Keratinocyte (primary cell): ENCODE measurements around the gene MMP28. TPM values are rescaled to one million over a fixed set of nuclear protein-coding genes. Genes with fewer than 3 reads are reported as not detected.

Source experiments
- DNase-seq: peaks from one replicate; pipeline ENCODE4 v3.0.0-alpha.2; 2011; ENCODE audit warnings: low read depth, missing footprints, low spot score
- FAIRE-seq: peaks from 2 replicates; lab custom pipeline; 2011; peaks lifted over from hg19 to GRCh38; lab: Jason Lieb, UNC
- H2AFZ ChIP-seq: 2 replicates; pipeline ENCODE4 v1.6.0; 2012; ENCODE audit warnings: low read length, control low read depth, inconsistent platforms; ENCODE audit not compliant: control insufficient read depth
- H3K27ac ChIP-seq: 2 replicates; pipeline ENCODE4 v1.5.1; 2011; ENCODE audit warnings: low read length; ENCODE audit not compliant: control insufficient read depth, insufficient read depth
- H3K27me3 ChIP-seq: 3 replicates; pipeline ENCODE4 v1.6.0; 2011; ENCODE audit warnings: low read length; ENCODE audit not compliant: control insufficient read depth, insufficient read depth; ENCODE audit errors: extremely low read depth
- H3K36me3 ChIP-seq, 2 experiments: 2 replicates in 1 of 2; 3 replicates in 1 of 2; pipeline ENCODE4 v1.5.1; 2011; ENCODE audit warnings: low read length in 2 of 2, mild to moderate bottlenecking in 1 of 2; ENCODE audit not compliant: control insufficient read depth in 2 of 2, insufficient read depth in 2 of 2; ENCODE audit errors: extremely low read depth in 1 of 2
- H3K4me1 ChIP-seq: 3 replicates; pipeline ENCODE4 v1.5.1; 2011; ENCODE audit warnings: low read length; ENCODE audit not compliant: control insufficient read depth, insufficient read depth; ENCODE audit errors: extremely low read depth
- H3K4me2 ChIP-seq: 3 replicates; pipeline ENCODE4 v1.6.0; 2011; ENCODE audit warnings: low read depth, low read length; ENCODE audit not compliant: control insufficient read depth, insufficient read depth; ENCODE audit errors: extremely low read depth
- H3K4me3 ChIP-seq, 3 experiments: fragments of 200-600 bp in 1 of 3; sonication (generic) in 1 of 3; 2 replicates in 2 of 3; 3 replicates in 1 of 3; pipeline ENCODE4 v1.5.1; 2011 to 2016; ENCODE audit warnings: low read length in 3 of 3, mild to moderate bottlenecking in 3 of 3, control low read depth in 2 of 3, inconsistent platforms in 1 of 3, low read depth in 1 of 3, mixed read lengths in 1 of 3, mixed run types in 1 of 3, moderate library complexity in 1 of 3; ENCODE audit not compliant: control insufficient read depth in 2 of 3, insufficient read depth in 2 of 3; ENCODE audit errors: extremely low read depth in 1 of 3
- H3K79me2 ChIP-seq: 2 replicates; pipeline ENCODE4 v1.6.0; 2012; ENCODE audit warnings: low read length; ENCODE audit not compliant: control insufficient read depth, insufficient read depth
- H3K9ac ChIP-seq: 3 replicates; pipeline ENCODE4 v1.6.0; 2011; ENCODE audit warnings: low read length; ENCODE audit not compliant: control insufficient read depth, insufficient read depth; ENCODE audit errors: extremely low read depth
- H3K9me1 ChIP-seq: 3 replicates; pipeline ENCODE4 v1.6.0; 2011; ENCODE audit warnings: low read length; ENCODE audit not compliant: control insufficient read depth, insufficient read depth; ENCODE audit errors: extremely low read depth
- H3K9me3 ChIP-seq: 2 replicates; pipeline ENCODE4 v1.5.1; 2012; ENCODE audit warnings: low read depth, low read length; ENCODE audit not compliant: control insufficient read depth
- H4K20me1 ChIP-seq: 3 replicates; pipeline ENCODE4 v1.6.0; 2011; ENCODE audit warnings: low read length; ENCODE audit not compliant: control insufficient read depth, insufficient read depth; ENCODE audit errors: extremely low read depth
- CTCF ChIP-seq, 3 experiments: IDR thresholded peaks in 1 of 3; conservative IDR thresholded peaks in 1 of 3; optimal IDR thresholded peaks in 1 of 3; 2 replicates in 2 of 3; 3 replicates in 1 of 3; pipeline versions ENCODE3 to v1.5.1; 2011; ENCODE audit warnings: low read length in 3 of 3, mild to moderate bottlenecking in 3 of 3, moderate library complexity in 2 of 3, control low read depth in 1 of 3, inconsistent platforms in 1 of 3; ENCODE audit not compliant: insufficient read depth in 2 of 3; ENCODE audit errors: extremely low read depth in 1 of 3
- EZH2 ChIP-seq: IDR thresholded peaks from one replicate; pipeline ENCODE4 v1.6.1; 2012; ENCODE audit warnings: inconsistent platforms, mild to moderate bottlenecking, low read length, moderate library complexity
- dilution Hi-C: fragments of 300-500 bp; cut with MboI; formaldehyde crosslinking; loops from one replicate; pipeline ENCODE4 v1.7.0; 2020; ENCODE audit warnings: low sequenced_read_pairs; ENCODE audit not compliant: extremely low pct_ligation_motif_present
- polyA plus RNA-seq, 5 experiments: library from polyadenylated mRNA; depleted of rRNA in 3 of 5; stranded (reverse) in 3 of 5; stranded (forward) in 1 of 5; unstranded in 1 of 5; fragments of >200 nt; gene quantifications; 1 replicate in 1 of 5; 2 replicates in 3 of 5; 3 replicates in 1 of 5; pipeline versions ENCODE4 v1.2.1 to v1.2.3, GENCODE V29; 2011 to 2012; ENCODE audit warnings: missing spikeins in 2 of 5, low read depth in 1 of 5, low replicate concordance in 1 of 5

The MMP28 gene
- polyA plus RNA-seq, 1 donor (not counting 4 experiments of a cell fraction or from before 2014, with no cell fraction given), result 21.3 TPM

DNA sequence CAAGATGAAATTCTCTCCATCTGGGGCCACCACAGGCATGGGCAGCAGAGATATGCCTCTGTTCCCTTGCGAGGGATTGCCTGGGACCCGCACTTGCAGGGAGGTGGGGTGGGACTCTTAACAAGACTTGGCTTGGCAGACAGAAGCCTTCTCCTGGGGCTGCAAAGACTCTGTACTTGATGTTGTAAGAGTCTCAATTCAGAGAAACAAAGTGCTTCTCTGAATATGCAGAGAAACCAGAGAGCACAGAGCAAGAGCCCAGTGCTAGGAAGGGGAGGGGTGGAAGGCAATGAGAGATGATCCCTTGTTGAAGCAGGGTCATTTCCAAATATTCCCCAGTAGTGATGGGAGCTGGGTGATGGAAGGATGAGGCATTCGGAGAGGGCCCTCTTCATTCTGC, 2.2 kb downstream of the MMP28 start:
- Histone ChIP-seq H2AFZ (no peak overlapping the region), H3K27me3 (no peaks in the 10 kb centered on the region), H3K27ac (no peak overlapping the region), H3K9ac (peak overlapping the region; percentile 26), H3K36me3 (no peaks in the 10 kb centered on the region), H4K20me1 (no peaks in the 10 kb centered on the region), H3K79me2 (no peaks in the 10 kb centered on the region), H3K4me2 (peak overlapping the region; percentile 83), H3K4me1 (peaks cover 44% of the 10 kb centered on the region), H3K9me1 (no peaks in the 10 kb centered on the region), H3K4me3 (peak overlapping the region in 2 of 3 experiments; percentile 66 to 79), H3K9me3 (no peaks in the 10 kb centered on the region)
- TF ChIP-seq EZH2 (no peak), CTCF (optimal IDR thresholded peaks at IDR 0.05 in 1 of 3, IDR thresholded peaks at IDR 0.05 in 1 of 3, conservative IDR thresholded peaks at IDR 0.05 in 1 of 3; ENCODE audit: extremely low read depth in 1 of 3, insufficient read depth in 2 of 3, low read length in 3 of 3) (no peak)
- dilution Hi-C loops, result no loop called here
- no peak for FAIRE-seq
- DNase-seq, result no peak

DNA sequence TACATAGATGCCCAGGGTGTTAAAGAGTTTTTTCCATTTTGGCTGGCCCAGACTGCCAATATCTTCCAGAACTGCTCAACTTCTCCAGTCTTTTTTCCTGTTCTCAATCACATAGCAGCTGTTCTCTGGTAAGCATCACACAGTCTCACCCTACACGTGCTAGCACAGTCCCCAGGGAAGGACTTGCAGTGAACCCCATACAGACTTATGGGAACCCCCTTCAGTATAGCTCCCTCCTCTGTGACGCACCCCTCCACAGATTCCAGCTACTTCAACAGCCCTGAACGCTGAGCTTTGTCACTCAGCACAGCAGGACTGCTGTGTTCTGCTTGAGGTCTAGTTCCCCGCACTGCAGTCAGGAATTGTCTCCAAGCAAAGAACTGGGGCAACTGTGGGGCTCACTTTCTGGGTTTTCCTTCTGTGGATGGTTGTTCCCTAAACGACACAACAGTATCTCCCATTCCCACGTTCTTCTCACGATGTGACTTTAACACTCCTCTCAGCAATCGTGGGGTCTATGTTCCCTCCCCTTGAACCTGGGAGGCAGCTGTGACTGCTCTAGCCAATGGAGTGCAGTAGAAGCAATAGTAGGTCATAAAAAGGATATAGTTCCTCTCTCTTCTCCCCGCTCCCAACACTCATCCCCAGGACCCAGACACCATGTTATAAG, 3.6 kb downstream of the MMP28 start:
- Histone ChIP-seq H4K20me1 (no peaks in the 10 kb centered on the region), H3K27ac (peak overlapping the region; percentile 54), H2AFZ (no peak overlapping the region), H3K9ac (peak overlapping the region; percentile 11), H3K4me2 (peak overlapping the region; percentile 83), H3K9me1 (no peaks in the 10 kb centered on the region), H3K36me3 (no peaks in the 10 kb centered on the region), H3K4me1 (peaks cover 59% of the 10 kb centered on the region), H3K27me3 (no peaks in the 10 kb centered on the region), H3K4me3 (peak overlapping the region in 1 of 3 experiments; percentile 3), H3K9me3 (no peaks in the 10 kb centered on the region), H3K79me2 (no peaks in the 10 kb centered on the region)
- no peak for FAIRE-seq
- no peak for DNase-seq
- no peak for TF ChIP-seq EZH2
- TF ChIP-seq CTCF (optimal IDR thresholded peaks at IDR 0.05 in 1 of 3, IDR thresholded peaks at IDR 0.05 in 1 of 3, conservative IDR thresholded peaks at IDR 0.05 in 1 of 3; ENCODE audit: extremely low read depth in 1 of 3, insufficient read depth in 2 of 3, low read length in 3 of 3), result no peak
- dilution Hi-C loops, result no loop called here
